Measurements from ENCODE around the gene TAGLN. TPM values are rescaled to one million over a fixed set of nuclear protein-coding genes. Genes with fewer than 3 reads are reported as not detected.

TAGLN gene
- total RNA-seq, 1 experiment from 2014 or later = 71.5 TPM

DNA sequence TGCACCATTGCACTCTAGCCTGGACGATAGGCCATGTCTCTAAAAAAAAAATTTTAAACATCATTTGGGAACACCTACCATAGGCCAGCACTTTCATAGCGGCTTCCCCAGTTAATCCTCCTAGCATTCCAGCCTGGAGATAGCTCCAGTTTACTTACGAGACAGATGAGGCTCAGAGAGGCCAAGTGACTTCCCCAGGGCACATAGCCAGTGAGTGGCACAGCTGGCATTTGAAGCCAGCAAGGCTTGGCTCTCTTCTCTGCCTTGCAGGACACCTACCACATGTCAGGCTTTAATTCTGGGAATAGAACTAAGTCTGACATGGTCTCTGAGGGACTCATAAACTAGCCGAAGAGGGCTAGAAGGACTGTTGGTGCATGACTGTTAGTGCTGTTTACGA is 4.9 kb upstream of the TAGLN start (continued):
- TF ChIP-seq, protein P1, sequence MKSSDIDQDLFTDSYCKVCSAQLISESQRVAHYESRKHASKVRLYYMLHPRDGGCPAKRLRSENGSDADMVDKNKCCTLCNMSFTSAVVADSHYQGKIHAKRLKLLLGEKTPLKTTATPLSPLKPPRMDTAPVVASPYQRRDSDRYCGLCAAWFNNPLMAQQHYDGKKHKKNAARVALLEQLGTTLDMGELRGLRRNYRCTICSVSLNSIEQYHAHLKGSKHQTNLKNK (CRISPR knock-in tag; IDR thresholded peaks at IDR 0.05) = no peak
- TF ChIP-seq ELF4 (CRISPR knock-in tag; IDR thresholded peaks at IDR 0.05; ENCODE audit: low read depth) (no peak), ZNF425 (CRISPR knock-in tag; conservative IDR thresholded peaks at IDR 0.05) (no peak)

DNA sequence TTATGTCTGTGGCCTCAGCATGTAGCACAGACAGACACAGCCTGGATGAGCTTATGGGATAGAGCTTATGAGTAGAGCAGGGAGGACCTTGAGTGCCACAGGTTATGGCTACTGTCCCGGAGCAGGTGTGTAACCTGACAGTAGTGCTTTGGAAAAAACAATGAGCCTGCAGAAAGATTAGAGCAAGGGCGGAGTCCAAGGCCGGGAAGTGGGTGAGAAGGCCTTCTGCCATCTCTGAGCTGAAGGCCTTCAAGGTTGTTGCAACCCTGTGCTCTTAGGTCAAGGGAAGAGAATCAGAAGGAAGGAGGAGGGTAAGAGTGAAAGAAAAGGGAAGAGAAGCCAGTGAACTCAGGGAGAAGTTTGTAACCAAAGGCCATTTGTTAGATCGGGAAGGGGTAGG is 3.9 kb upstream of the TAGLN start:
- H3K4me3 Mint-ChIP-seq = no peak overlapping the region
- no peak overlapping the region; the same call in 1 of the 2 replicates for H3K27ac Mint-ChIP-seq
- no peaks in the 10 kb centered on the region for H3K36me3 Mint-ChIP-seq
- no peak for TF ChIP-seq HMGA2 (CRISPR knock-in tag; IDR thresholded peaks at IDR 0.05)
- TF ChIP-seq, protein P2, sequence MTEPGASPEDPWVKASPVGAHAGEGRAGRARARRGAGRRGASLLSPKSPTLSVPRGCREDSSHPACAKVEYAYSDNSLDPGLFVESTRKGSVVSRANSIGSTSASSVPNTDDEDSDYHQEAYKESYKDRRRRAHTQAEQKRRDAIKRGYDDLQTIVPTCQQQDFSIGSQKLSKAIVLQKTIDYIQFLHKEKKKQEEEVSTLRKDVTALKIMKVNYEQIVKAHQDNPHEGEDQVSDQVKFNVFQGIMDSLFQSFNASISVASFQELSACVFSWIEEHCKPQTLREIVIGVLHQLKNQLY (CRISPR knock-in tag; IDR thresholded peaks at IDR 0.05) = no peak
- TF ChIP-seq, protein P3, sequence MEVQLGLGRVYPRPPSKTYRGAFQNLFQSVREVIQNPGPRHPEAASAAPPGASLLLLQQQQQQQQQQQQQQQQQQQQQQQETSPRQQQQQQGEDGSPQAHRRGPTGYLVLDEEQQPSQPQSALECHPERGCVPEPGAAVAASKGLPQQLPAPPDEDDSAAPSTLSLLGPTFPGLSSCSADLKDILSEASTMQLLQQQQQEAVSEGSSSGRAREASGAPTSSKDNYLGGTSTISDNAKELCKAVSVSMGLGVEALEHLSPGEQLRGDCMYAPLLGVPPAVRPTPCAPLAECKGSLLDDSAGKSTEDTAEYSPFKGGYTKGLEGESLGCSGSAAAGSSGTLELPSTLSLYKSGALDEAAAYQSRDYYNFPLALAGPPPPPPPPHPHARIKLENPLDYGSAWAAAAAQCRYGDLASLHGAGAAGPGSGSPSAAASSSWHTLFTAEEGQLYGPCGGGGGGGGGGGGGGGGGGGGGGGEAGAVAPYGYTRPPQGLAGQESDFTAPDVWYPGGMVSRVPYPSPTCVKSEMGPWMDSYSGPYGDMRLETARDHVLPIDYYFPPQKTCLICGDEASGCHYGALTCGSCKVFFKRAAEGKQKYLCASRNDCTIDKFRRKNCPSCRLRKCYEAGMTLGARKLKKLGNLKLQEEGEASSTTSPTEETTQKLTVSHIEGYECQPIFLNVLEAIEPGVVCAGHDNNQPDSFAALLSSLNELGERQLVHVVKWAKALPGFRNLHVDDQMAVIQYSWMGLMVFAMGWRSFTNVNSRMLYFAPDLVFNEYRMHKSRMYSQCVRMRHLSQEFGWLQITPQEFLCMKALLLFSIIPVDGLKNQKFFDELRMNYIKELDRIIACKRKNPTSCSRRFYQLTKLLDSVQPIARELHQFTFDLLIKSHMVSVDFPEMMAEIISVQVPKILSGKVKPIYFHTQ (CRISPR knock-in tag; IDR thresholded peaks at IDR 0.05) = no peak
- no peak for TF ChIP-seq CREB1 (CRISPR knock-in tag; IDR thresholded peaks at IDR 0.05)
- TF ChIP-seq ZNF263 (CRISPR knock-in tag; IDR thresholded peaks at IDR 0.05; ENCODE audit: low read depth) = no peak
- TF ChIP-seq CBFB (CRISPR knock-in tag; IDR thresholded peaks at IDR 0.05; ENCODE audit: low read depth) = no peak
- TF ChIP-seq TCF7 (CRISPR knock-in tag; IDR thresholded peaks at IDR 0.05; ENCODE audit: low read depth) = no peak
- TF ChIP-seq RORB (CRISPR knock-in tag; IDR thresholded peaks at IDR 0.05) = no peak
- TF ChIP-seq RELA (CRISPR knock-in tag; IDR thresholded peaks at IDR 0.05; ENCODE audit: borderline replicate concordance) = no peak
- TF ChIP-seq MAX (CRISPR knock-in tag; IDR thresholded peaks at IDR 0.05) = no peak
- TF ChIP-seq NFE2L1 (CRISPR knock-in tag; IDR thresholded peaks at IDR 0.05) = no peak
- no peak for TF ChIP-seq ZNF512 (CRISPR knock-in tag; IDR thresholded peaks at IDR 0.05; ENCODE audit: borderline replicate concordance)
- TF ChIP-seq ESRRA (CRISPR knock-in tag; IDR thresholded peaks at IDR 0.05; ENCODE audit: borderline replicate concordance) = no peak
- TF ChIP-seq E2F5 (CRISPR knock-in tag; IDR thresholded peaks at IDR 0.05) = no peak
- no peak for TF ChIP-seq SOX15 (CRISPR knock-in tag; IDR thresholded peaks at IDR 0.05)
- TF ChIP-seq ZNF232 (CRISPR knock-in tag; IDR thresholded peaks at IDR 0.05) = no peak
- TF ChIP-seq ZNF121 (CRISPR knock-in tag; IDR thresholded peaks at IDR 0.05) = no peak
- no peak for TF ChIP-seq KAT7 (CRISPR knock-in tag; IDR thresholded peaks at IDR 0.05; ENCODE audit: borderline replicate concordance)
- no peak for DNase-seq (ENCODE audit: low spot score)
- H3K4me1 Mint-ChIP-seq = peaks cover 26% of the 10 kb centered on the region
- no peaks in the 10 kb centered on the region for H3K9me3 Mint-ChIP-seq
- H3K27me3 Mint-ChIP-seq (ENCODE audit: low read depth) = no peaks in the 10 kb centered on the region
- no peak for ATAC-seq
- ChIA-PET CTCF (interaction anchor here (5.9 kb wide), 1 partner anchor 15 kb away, joined by 48 read pairs; the partner anchor contains the start of gene SIDT2), POLR2A (interaction anchor here (1.1 to 1.2 kb wide), 2 partner anchors 17 to 32 kb away, joined by 3 read pairs; partner anchors contain the start of gene SIDT2)

Measured in WTC11 (cell line).